Right atrium auricular region (tissue), 2 donors: ENCODE data around the gene MGAT1. TPM values are rescaled to one million over a fixed set of nuclear protein-coding genes. Genes with fewer than 3 reads are reported as not detected.

Experiments used
- DNase-seq: peaks from one replicate; pipeline ENCODE4 v3.0.0-alpha.2; 2019; ENCODE audit warnings: low spot score
- H3K27ac ChIP-seq, 2 donors: fragments of 200-600 bp; sonication (generic); 1 replicate in 1 of 2; 2 replicates in 1 of 2; pipeline ENCODE4 v1.5.1; 2016 to 2019
- H3K27me3 ChIP-seq, 2 donors: fragments of 200-600 bp; sonication (generic); one replicate each; pipeline versions ENCODE4 v1.5.1 to v1.6.0; 2017 to 2019
- H3K36me3 ChIP-seq: fragments of 200-600 bp; sonication (generic); one replicate; pipeline ENCODE4 v1.5.1; 2016
- H3K4me1 ChIP-seq, 2 donors: fragments of 200-600 bp; sonication (generic); one replicate each; pipeline versions ENCODE4 v1.5.1 to v1.6.0; 2017 to 2019
- H3K4me3 ChIP-seq, 2 donors: fragments of 200-600 bp; sonication (generic); 1 replicate in 1 of 2; 2 replicates in 1 of 2; pipeline ENCODE4 v1.5.1; 2017 to 2019; ENCODE audit warnings: mild to moderate bottlenecking in 1 of 2, moderate library complexity in 1 of 2
- H3K9me3 ChIP-seq, 2 donors: fragments of 200-600 bp; sonication (generic); one replicate each; pipeline ENCODE4 v1.5.1; 2019
- total RNA-seq, 2 donors: library from RNA; depleted of rRNA; stranded (reverse); fragments of >200 nt; gene quantifications; one replicate each; pipeline ENCODE4 v1.1.0, GENCODE V29; 2016
- TF ChIP-seq, protein P1 (sequence below), 2 donors: fragments of 200-600 bp; sonication (generic); IDR thresholded peaks; one replicate each; pipeline ENCODE4 v1.5.1; 2019; ENCODE audit warnings: antibody characterized with exemption in 2 of 2

Gene MGAT1
- total RNA-seq, 2 donors from 2014 or later: 84.1 to 130 TPM

- Histone ChIP-seq H3K27ac (no peak within 1 kb of the TSS), H3K4me3 (no peak within 1 kb of the TSS), H3K4me1 (no peaks in the 10 kb centered on the region), H3K27me3 (no peaks in the 10 kb centered on the region), H3K9me3 (no peaks in the 10 kb centered on the region), H3K36me3 (no peaks in the 10 kb centered on the region)
- TF ChIP-seq, protein P1, sequence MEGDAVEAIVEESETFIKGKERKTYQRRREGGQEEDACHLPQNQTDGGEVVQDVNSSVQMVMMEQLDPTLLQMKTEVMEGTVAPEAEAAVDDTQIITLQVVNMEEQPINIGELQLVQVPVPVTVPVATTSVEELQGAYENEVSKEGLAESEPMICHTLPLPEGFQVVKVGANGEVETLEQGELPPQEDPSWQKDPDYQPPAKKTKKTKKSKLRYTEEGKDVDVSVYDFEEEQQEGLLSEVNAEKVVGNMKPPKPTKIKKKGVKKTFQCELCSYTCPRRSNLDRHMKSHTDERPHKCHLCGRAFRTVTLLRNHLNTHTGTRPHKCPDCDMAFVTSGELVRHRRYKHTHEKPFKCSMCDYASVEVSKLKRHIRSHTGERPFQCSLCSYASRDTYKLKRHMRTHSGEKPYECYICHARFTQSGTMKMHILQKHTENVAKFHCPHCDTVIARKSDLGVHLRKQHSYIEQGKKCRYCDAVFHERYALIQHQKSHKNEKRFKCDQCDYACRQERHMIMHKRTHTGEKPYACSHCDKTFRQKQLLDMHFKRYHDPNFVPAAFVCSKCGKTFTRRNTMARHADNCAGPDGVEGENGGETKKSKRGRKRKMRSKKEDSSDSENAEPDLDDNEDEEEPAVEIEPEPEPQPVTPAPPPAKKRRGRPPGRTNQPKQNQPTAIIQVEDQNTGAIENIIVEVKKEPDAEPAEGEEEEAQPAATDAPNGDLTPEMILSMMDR (IDR thresholded peaks at IDR 0.05): no peak
- DNase-seq: no peak
Observed at GRCh38 chr5:180739958-180740357, 62.6 kb downstream of the MGAT1 start, which contains the start of gene OR2Y1. Gene OR2Y1 (minus strand): TSS chr5:180740058. CDS start chr5:180740058, 0 bp downstream.

DNA sequence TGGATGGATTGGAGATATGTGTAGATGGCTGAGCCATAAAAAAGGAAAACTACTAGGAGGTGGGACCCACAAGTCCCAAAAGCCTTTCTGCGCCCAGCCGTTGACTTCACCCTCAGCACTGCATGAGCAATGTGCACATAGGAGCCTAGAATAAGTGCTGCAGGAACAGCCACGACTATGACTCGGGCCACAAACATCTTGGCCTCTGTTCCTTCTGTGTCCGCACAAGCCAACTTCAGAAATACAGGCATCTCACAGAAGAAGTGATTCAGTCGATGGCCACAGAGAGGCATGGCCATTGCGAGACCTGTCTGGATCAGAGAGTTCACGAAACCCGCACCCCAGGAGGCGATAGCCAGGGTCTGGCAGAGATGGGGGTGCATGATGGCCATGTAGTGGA lies 63.3 kb downstream of the MGAT1 start:
- no peak for DNase-seq
- H3K4me1 ChIP-seq: no peaks in the 10 kb centered on the region
- H3K27ac ChIP-seq: no peak overlapping the region
- H3K36me3 ChIP-seq: no peaks in the 10 kb centered on the region
- H3K9me3 ChIP-seq: no peaks in the 10 kb centered on the region
- no peak overlapping the region for H3K4me3 ChIP-seq
- TF ChIP-seq, protein P1 (IDR thresholded peaks at IDR 0.05): no peak
- H3K27me3 ChIP-seq: no peaks in the 10 kb centered on the region

DNA sequence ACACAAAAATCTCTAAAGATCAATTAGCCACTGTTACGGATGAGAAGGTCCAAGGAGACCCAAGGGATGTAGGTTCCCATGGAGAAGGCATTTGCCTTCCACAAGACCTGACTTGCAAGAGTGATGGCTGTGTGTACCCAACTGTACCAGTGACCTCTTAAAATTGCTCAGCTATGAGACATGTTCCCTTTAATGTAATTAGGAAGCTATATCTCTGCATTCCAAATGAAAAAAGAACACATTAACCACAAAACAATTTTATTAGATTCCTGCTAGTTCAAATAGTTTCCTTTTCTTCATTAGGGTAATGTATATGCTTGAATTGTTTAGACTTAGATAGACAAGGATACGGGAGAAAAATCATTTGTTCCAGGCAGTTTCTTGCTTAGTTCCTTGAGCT lies 66.1 kb downstream of the MGAT1 start:
- DNase-seq: no peak
- Histone ChIP-seq H3K4me1 (no peaks in the 10 kb centered on the region), H3K9me3 (no peaks in the 10 kb centered on the region), H3K36me3 (no peaks in the 10 kb centered on the region), H3K4me3 (no peak overlapping the region), H3K27ac (no peak overlapping the region), H3K27me3 (no peaks in the 10 kb centered on the region)
- TF ChIP-seq, protein P1 (IDR thresholded peaks at IDR 0.05): no peak

Other genes starting within 250 kb of the MGAT1 start
- gene SCGB3A1, start 211.3 kb downstream of the MGAT1 start, total RNA-seq: not detected
- 1 to 10 TPM; 2.0 to 4.2 TPM for gene FLT4, start 153.2 kb downstream of the MGAT1 start, total RNA-seq
- not detected for gene OR2Y1, start 62.7 kb downstream of the MGAT1 start, total RNA-seq
- gene ZFP62, start 58.5 kb upstream of the MGAT1 start, total RNA-seq: 10 to 100 TPM; 10.6 to 13.1 TPM
- under 1 TPM; 0.48 to 0.59 TPM for gene BTNL8, start 96.4 kb upstream of the MGAT1 start, total RNA-seq
- not detected for gene BTNL3, start 186.0 kb upstream of the MGAT1 start, total RNA-seq
- gene BTNL9, start 237.5 kb upstream of the MGAT1 start, total RNA-seq: 10 to 100 TPM in 1 of 2 donors, 1 to 10 TPM in 1; 5.3 to 23.5 TPM